GM13976 (cell line): ENCODE results near the gene FAM217B.
"Not testable (repeated sequence)": the region's sequence is repeated elsewhere in the genome, so short reads cannot be mapped to it uniquely, and the experiment has no call there.

Experiments used
- DNase-seq: peaks from one replicate; pipeline ENCODE4 v3.0.0; 2012; ENCODE audit warnings: low spot score
- CTCF ChIP-seq: IDR thresholded peaks from 2 replicates; pipeline ENCODE4 v1.5.1; 2012; ENCODE audit warnings: borderline replicate concordance, mild to moderate bottlenecking; ENCODE audit not compliant: insufficient read depth; ENCODE audit errors: extremely low read depth, missing control alignments, control extremely low read depth
- in situ Hi-C: fragments of 300-500 bp; cut with MboI; formaldehyde crosslinking; loops from one replicate; pipeline ENCODE4 v1.12.0; 2022; ENCODE audit warnings: low sequenced_read_pairs, mixed read lengths, inconsistent platforms; ENCODE audit not compliant: unreplicated experiment

The FAM217B gene

GRCh38 chr20:59954718-59955117 lies 14.5 kb downstream of the FAM217B start:
- no peak for TF ChIP-seq CTCF
- in situ Hi-C loops = no loop called here
- no peak for DNase-seq

- in situ Hi-C loops = no loop called here
- DNase-seq = peak; percentile 38
- no peak for TF ChIP-seq CTCF
These were observed 15.1 kb downstream of the FAM217B start for GRCh38 chr20:59955131-59955796.

GRCh38 chr20:59957568-59957967 lies 17.4 kb downstream of the FAM217B start:
- in situ Hi-C loops, DNase-seq: not testable (repeated sequence)

GRCh38 chr20:59958123-59958522 lies 17.9 kb downstream of the FAM217B start, which contains the start of gene CDH26:
TSS of gene CDH26 (plus strand) at chr20:59958423. CDS start at chr20:59958727, 304 bp downstream.
- TF ChIP-seq CTCF = no peak
- in situ Hi-C loops = no loop called here
- no peak for DNase-seq

- in situ Hi-C loops = no loop called here
- no peak for TF ChIP-seq CTCF
- DNase-seq = no peak
These were observed 18.4 kb downstream of the FAM217B start for GRCh38 chr20:59958626-59959025.

- in situ Hi-C loops = no loop called here
- no peak for TF ChIP-seq CTCF
- DNase-seq = no peak
These were observed 21.2 kb downstream of the FAM217B start for GRCh38 chr20:59961423-59961822.

GRCh38 chr20:59962155-59962554 lies 22.0 kb downstream of the FAM217B start:
- no peak for DNase-seq
- TF ChIP-seq CTCF = no peak
- in situ Hi-C loops = no loop called here
